ENCODE measurements around the gene RNF26. TPM values are rescaled to one million over a fixed set of nuclear protein-coding genes. Genes with fewer than 3 reads are reported as not detected.

The RNF26 gene
- total RNA-seq, 1 experiment from 2014 or later = 69.0 TPM

- TF ChIP-seq REST (IDR thresholded peaks at IDR 0.05; ENCODE audit: insufficient read depth in 1 of 2, low read depth in 2 of 2, low read length in 1 of 2) (no peak), SIN3A (IDR thresholded peaks at IDR 0.05; ENCODE audit: borderline replicate concordance, insufficient read depth, low read depth, low read length) (no peak), CTCF (IDR thresholded peaks at IDR 0.05) (no peak), TCF7L2 (IDR thresholded peaks at IDR 0.05; ENCODE audit: low read depth, low read length) (no peak), POLR2AphosphoS5 (IDR thresholded peaks at IDR 0.05; ENCODE audit: low read depth, low read length) (no peak)
- no peaks in the 10 kb centered on the region for H3K4me1 ChIP-seq (ENCODE audit: control insufficient read depth, insufficient read depth, low read length)
- intact Hi-C loops (cut with micrococcal nuclease; ENCODE audit: unreplicated experiment) = no loop called here
- TSS peak; percentile 21 for BruUV-seq (replicated peaks)
- ATAC-seq = no peak
- ChIA-PET CTCF (no interaction called here), POLR2A (no interaction called here)
- H3K36me3 ChIP-seq (ENCODE audit: control insufficient read depth, insufficient read depth, low read length) = peaks cover 20% of the 10 kb centered on the region
- no peak for DNase-seq (ENCODE audit: low read depth, low spot score)
- in situ Hi-C loops (cut with HindIII; ENCODE audit: low pct_unique_long_range_greater_than_20kb, low sequenced_read_pairs) = no loop called here
- H3K9me3 ChIP-seq (ENCODE audit: control insufficient read depth, insufficient read depth, low read depth, low read length) = no peaks in the 10 kb centered on the region
- no peak overlapping the region for H3K27ac ChIP-seq (ENCODE audit: low read length)
- no peak overlapping the region for H3K4me3 ChIP-seq (ENCODE audit: low read depth in 2 of 2, low read length in 2 of 2)
- no peaks in the 10 kb centered on the region for H3K27me3 ChIP-seq (ENCODE audit: control insufficient read depth, insufficient read depth, low read length)
These were observed 46.1 kb upstream of the RNF26 start for GRCh38 chr11:119288219-119288618.

- ChIA-PET CTCF (no interaction called here), POLR2A (no interaction called here)
- in situ Hi-C loops (cut with HindIII; ENCODE audit: low pct_unique_long_range_greater_than_20kb, low sequenced_read_pairs) (no loop called here), intact Hi-C loops (cut with micrococcal nuclease; ENCODE audit: unreplicated experiment) (no loop called here)
- Histone ChIP-seq H3K4me3 (ENCODE audit: low read depth in 2 of 2, low read length in 2 of 2) (no peak overlapping the region), H3K9me3 (ENCODE audit: control insufficient read depth, insufficient read depth, low read depth, low read length) (no peaks in the 10 kb centered on the region), H3K4me1 (ENCODE audit: control insufficient read depth, insufficient read depth, low read length) (no peaks in the 10 kb centered on the region), H3K36me3 (ENCODE audit: control insufficient read depth, insufficient read depth, low read length) (peaks cover 20% of the 10 kb centered on the region), H3K27ac (ENCODE audit: low read length) (no peak overlapping the region), H3K27me3 (ENCODE audit: control insufficient read depth, insufficient read depth, low read length) (no peaks in the 10 kb centered on the region)
- no TSS peak for BruUV-seq (replicated peaks)
- DNase-seq (ENCODE audit: low read depth, low spot score) (no peak), ATAC-seq (no peak)
- TF ChIP-seq SIN3A (IDR thresholded peaks at IDR 0.05; ENCODE audit: borderline replicate concordance, insufficient read depth, low read depth, low read length) = no peak
- TF ChIP-seq REST (IDR thresholded peaks at IDR 0.05; ENCODE audit: insufficient read depth in 1 of 2, low read depth in 2 of 2, low read length in 1 of 2) = no peak
- no peak for TF ChIP-seq POLR2AphosphoS5 (IDR thresholded peaks at IDR 0.05; ENCODE audit: low read depth, low read length)
- no peak for TF ChIP-seq CTCF (IDR thresholded peaks at IDR 0.05)
- TF ChIP-seq TCF7L2 (IDR thresholded peaks at IDR 0.05; ENCODE audit: low read depth, low read length) = no peak
These were observed 43.3 kb upstream of the RNF26 start for GRCh38 chr11:119290894-119291497.

Measured in Panc1 (cell line).